Measurements from ENCODE around the gene CLIC2. TPM values are rescaled to one million over a fixed set of nuclear protein-coding genes. Genes with fewer than 3 reads are reported as not detected.

Gene CLIC2
- total RNA-seq, 1 experiment from 2014 or later, result 0.80 TPM

DNA sequence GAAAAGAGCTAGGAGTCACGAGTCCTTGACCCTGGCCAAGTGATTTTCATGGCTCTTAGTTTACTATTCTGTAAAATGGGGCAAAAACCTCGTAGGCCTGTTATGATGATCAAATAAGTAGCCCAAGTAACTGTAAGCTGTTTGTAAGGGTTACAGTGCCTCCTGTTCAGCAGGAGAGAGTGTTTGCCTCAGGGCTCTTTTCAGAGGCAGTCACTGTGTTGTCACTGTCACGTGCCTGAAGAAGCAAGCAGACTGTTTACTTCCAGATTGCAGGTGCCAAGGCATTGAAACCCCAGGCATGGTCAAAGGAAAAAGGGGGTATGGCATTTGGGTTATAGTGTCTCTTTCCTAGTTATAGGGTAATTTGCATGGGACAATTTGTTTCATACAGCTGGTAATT is 74.7 kb downstream of the CLIC2 start:
- DNase-seq (ENCODE audit: low read depth, low spot score) (no peak), ATAC-seq (no peak)
- Histone ChIP-seq H3K9me3 (ENCODE audit: control insufficient read depth, insufficient read depth, low read depth, low read length) (no peaks in the 10 kb centered on the region), H3K27me3 (ENCODE audit: control insufficient read depth, insufficient read depth, low read length) (peaks cover 2% of the 10 kb centered on the region), H3K36me3 (ENCODE audit: control insufficient read depth, insufficient read depth, low read length) (no peaks in the 10 kb centered on the region; the same call in 1 of the 2 replicates), H3K27ac (ENCODE audit: low read length) (no peak overlapping the region), H3K4me3 (ENCODE audit: low read depth in 2 of 2, low read length in 2 of 2) (no peak overlapping the region), H3K4me1 (ENCODE audit: control insufficient read depth, insufficient read depth, low read length) (peaks cover 5% of the 10 kb centered on the region)
- intact Hi-C loops (cut with micrococcal nuclease; ENCODE audit: unreplicated experiment), result no loop called here
- CTCF ChIA-PET, result no interaction called here
- POLR2A ChIA-PET, result no interaction called here
- TF ChIP-seq TCF7L2 (IDR thresholded peaks at IDR 0.05; ENCODE audit: low read depth, low read length) (no peak), SIN3A (IDR thresholded peaks at IDR 0.05; ENCODE audit: borderline replicate concordance, insufficient read depth, low read depth, low read length) (no peak), POLR2AphosphoS5 (IDR thresholded peaks at IDR 0.05; ENCODE audit: low read depth, low read length) (no peak)
- TF ChIP-seq, protein P1, sequence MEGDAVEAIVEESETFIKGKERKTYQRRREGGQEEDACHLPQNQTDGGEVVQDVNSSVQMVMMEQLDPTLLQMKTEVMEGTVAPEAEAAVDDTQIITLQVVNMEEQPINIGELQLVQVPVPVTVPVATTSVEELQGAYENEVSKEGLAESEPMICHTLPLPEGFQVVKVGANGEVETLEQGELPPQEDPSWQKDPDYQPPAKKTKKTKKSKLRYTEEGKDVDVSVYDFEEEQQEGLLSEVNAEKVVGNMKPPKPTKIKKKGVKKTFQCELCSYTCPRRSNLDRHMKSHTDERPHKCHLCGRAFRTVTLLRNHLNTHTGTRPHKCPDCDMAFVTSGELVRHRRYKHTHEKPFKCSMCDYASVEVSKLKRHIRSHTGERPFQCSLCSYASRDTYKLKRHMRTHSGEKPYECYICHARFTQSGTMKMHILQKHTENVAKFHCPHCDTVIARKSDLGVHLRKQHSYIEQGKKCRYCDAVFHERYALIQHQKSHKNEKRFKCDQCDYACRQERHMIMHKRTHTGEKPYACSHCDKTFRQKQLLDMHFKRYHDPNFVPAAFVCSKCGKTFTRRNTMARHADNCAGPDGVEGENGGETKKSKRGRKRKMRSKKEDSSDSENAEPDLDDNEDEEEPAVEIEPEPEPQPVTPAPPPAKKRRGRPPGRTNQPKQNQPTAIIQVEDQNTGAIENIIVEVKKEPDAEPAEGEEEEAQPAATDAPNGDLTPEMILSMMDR (IDR thresholded peaks at IDR 0.05), result no peak
- TF ChIP-seq, protein P2, sequence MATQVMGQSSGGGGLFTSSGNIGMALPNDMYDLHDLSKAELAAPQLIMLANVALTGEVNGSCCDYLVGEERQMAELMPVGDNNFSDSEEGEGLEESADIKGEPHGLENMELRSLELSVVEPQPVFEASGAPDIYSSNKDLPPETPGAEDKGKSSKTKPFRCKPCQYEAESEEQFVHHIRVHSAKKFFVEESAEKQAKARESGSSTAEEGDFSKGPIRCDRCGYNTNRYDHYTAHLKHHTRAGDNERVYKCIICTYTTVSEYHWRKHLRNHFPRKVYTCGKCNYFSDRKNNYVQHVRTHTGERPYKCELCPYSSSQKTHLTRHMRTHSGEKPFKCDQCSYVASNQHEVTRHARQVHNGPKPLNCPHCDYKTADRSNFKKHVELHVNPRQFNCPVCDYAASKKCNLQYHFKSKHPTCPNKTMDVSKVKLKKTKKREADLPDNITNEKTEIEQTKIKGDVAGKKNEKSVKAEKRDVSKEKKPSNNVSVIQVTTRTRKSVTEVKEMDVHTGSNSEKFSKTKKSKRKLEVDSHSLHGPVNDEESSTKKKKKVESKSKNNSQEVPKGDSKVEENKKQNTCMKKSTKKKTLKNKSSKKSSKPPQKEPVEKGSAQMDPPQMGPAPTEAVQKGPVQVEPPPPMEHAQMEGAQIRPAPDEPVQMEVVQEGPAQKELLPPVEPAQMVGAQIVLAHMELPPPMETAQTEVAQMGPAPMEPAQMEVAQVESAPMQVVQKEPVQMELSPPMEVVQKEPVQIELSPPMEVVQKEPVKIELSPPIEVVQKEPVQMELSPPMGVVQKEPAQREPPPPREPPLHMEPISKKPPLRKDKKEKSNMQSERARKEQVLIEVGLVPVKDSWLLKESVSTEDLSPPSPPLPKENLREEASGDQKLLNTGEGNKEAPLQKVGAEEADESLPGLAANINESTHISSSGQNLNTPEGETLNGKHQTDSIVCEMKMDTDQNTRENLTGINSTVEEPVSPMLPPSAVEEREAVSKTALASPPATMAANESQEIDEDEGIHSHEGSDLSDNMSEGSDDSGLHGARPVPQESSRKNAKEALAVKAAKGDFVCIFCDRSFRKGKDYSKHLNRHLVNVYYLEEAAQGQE (IDR thresholded peaks at IDR 0.05; ENCODE audit: insufficient read depth in 1 of 2, low read depth in 2 of 2, low read length in 1 of 2), result no peak
- BruUV-seq (replicated peaks), result no TSS peak
- in situ Hi-C loops (cut with HindIII; ENCODE audit: low pct_unique_long_range_greater_than_20kb, low sequenced_read_pairs), result no loop called here

DNA sequence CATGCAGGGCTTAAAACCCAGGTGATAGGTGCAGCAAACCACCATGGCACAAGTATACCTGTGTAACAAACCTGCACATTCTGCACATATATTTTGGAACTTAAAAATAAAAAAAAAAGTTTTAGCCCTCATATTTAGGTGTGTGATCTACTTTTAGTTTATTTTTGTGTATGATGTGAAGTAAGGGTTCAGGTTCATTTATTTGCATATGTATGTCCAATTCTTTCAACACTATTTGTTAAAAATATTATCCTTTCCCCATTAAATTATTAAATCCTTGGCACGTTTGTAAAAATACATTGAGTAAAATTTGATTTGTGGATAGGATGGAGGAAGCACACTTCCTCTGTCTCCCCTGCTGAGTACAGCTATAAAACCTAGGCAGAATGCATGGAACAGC is 83.0 kb downstream of the CLIC2 start:
- intact Hi-C loops (cut with micrococcal nuclease; ENCODE audit: unreplicated experiment), result no loop called here
- Histone ChIP-seq H3K27me3 (ENCODE audit: control insufficient read depth, insufficient read depth, low read length) (peaks cover 2% of the 10 kb centered on the region; the same call in 1 of the 2 replicates), H3K36me3 (ENCODE audit: control insufficient read depth, insufficient read depth, low read length) (no peaks in the 10 kb centered on the region; the same call in 1 of the 2 replicates), H3K27ac (ENCODE audit: low read length) (no peak overlapping the region), H3K9me3 (ENCODE audit: control insufficient read depth, insufficient read depth, low read depth, low read length) (no peaks in the 10 kb centered on the region), H3K4me1 (ENCODE audit: control insufficient read depth, insufficient read depth, low read length) (no peaks in the 10 kb centered on the region), H3K4me3 (ENCODE audit: low read depth in 2 of 2, low read length in 2 of 2) (no peak overlapping the region)
- ChIA-PET CTCF (interaction anchor here (0.6 kb wide), 1 partner anchor 248 kb away, joined by 7 read pairs; no protein-coding TSS in a partner anchor), POLR2A (no interaction called here)
- in situ Hi-C loops (cut with HindIII; ENCODE audit: low pct_unique_long_range_greater_than_20kb, low sequenced_read_pairs), result no loop called here
- ATAC-seq (no peak), DNase-seq (ENCODE audit: low read depth, low spot score) (no peak)
- TF ChIP-seq, protein P2 (IDR thresholded peaks at IDR 0.05; ENCODE audit: insufficient read depth in 1 of 2, low read depth in 2 of 2, low read length in 1 of 2), result no peak
- TF ChIP-seq TCF7L2 (IDR thresholded peaks at IDR 0.05; ENCODE audit: low read depth, low read length), result no peak
- no peak for TF ChIP-seq POLR2AphosphoS5 (IDR thresholded peaks at IDR 0.05; ENCODE audit: low read depth, low read length)
- no peak for TF ChIP-seq SIN3A (IDR thresholded peaks at IDR 0.05; ENCODE audit: borderline replicate concordance, insufficient read depth, low read depth, low read length)
- TF ChIP-seq, protein P1 (IDR thresholded peaks at IDR 0.05), result no peak
- no TSS peak for BruUV-seq (replicated peaks)

Measured in Panc1 (cell line).